ENCODE data around the gene DEGS2.

The DEGS2 gene

DNA sequence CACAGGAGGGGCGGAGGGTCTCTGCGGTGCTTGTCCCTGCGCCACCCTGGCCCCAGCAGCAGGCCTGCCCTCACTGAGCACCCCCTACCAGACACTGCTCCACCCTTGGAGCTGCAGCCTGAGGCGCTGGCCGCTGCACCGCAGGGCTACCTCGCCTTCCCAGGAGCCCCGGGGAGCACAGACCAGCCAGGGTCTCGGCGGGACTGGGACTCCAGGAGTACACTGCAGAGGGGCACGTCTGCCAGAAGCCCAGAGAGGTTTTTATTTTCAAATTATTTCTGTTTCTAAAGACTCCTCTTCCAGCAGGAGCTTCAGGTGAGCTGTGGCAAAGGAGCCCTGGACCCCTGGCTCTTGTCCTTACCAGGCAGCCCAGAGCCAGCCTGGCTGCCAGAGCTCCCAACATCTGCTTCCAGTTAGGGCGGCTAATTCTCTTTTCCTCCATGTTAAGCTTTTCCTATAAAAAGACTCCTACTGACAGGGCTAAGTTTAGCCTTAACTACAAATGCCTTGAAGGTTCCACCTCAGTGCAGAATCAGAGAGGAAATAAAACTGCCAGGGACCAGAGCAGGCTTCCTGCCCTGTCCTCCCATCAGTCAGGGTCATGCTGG is 26.4 kb downstream of the DEGS2 start:
- no peak for DNase-seq

GRCh38 chr14:100132161-100132902 is 27.1 kb downstream of the DEGS2 start:
- peak in 1 of 51 donors; percentile 42 for DNase-seq

- DNase-seq = peak in 1 of 51 donors; percentile 34
Observed at GRCh38 chr14:100131181-100131580, 28.3 kb downstream of the DEGS2 start.

DNA sequence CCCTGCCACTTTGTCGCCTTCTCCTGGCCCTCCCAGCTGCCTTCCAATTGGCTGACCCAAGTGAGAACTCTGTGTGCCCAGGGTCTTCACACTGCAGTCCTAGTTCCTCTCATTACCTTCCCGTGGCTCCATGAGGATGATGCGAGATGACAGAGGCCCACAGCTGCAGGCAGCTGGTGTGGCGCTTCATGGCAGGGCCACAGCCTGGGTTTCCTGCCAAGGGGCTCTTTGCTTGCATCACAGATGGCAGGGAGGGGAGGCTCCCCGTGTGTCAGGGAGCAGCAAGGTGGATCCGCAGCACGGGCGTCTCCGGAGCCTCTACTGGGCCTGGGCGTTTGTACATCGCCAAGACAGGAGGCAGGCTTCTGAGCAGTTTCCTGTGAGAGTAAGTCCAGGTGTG is 28.9 kb downstream of the DEGS2 start:
- DNase-seq = no peak

GRCh38 chr14:100129161-100129589 is 30.3 kb downstream of the DEGS2 start:
- no peak for DNase-seq

DNA sequence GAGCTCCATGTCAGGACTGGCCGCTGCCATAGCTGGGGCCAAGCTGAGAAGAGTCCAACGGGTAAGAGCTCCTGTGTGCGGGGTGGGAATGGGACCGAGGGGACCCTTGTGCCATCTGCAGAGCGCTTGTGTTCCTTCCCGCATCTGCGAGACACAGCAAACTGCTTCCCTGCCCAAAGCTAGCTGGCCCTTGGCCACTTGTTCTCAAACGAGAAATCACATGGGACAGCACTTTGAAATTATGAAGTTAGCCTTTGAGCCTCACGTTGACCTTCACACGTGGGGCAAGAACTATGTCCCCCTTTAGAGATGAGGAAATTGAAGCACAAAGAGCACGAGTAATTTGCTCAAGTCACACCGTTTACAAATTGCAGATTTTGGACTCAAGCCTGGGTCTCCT is 30.8 kb downstream of the DEGS2 start:
- DNase-seq = no peak

GRCh38 chr14:100127853-100128455 is 31.5 kb downstream of the DEGS2 start:
- no peak for DNase-seq

DNA sequence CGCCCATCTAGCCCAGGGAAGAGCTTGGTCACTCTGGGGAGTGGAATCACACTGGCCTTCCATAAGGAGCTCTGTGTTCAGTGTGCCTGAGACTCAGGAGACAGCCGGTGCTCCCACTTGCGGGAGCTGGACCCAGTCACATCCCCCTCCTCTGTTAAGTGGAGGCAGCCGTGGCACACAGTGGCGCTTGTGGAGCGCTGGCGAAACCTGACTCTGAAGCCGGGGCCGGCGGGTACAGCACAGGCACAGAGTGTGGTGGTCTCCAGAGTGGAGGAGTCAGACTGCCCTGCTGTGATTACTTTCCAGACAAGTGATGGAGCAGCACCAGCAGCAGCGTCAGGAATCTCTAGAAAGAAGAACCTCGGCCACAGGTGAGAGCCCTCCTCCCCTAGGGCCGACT is 33.0 kb downstream of the DEGS2 start:
- no peak for DNase-seq

- no peak for DNase-seq
Observed at GRCh38 chr14:100124551-100125088, 34.8 kb downstream of the DEGS2 start.

- no peak for DNase-seq
Observed at GRCh38 chr14:100123618-100124017, 35.8 kb downstream of the DEGS2 start.

GRCh38 chr14:100122481-100123223 is 36.8 kb downstream of the DEGS2 start:
- DNase-seq = no peak

DNA sequence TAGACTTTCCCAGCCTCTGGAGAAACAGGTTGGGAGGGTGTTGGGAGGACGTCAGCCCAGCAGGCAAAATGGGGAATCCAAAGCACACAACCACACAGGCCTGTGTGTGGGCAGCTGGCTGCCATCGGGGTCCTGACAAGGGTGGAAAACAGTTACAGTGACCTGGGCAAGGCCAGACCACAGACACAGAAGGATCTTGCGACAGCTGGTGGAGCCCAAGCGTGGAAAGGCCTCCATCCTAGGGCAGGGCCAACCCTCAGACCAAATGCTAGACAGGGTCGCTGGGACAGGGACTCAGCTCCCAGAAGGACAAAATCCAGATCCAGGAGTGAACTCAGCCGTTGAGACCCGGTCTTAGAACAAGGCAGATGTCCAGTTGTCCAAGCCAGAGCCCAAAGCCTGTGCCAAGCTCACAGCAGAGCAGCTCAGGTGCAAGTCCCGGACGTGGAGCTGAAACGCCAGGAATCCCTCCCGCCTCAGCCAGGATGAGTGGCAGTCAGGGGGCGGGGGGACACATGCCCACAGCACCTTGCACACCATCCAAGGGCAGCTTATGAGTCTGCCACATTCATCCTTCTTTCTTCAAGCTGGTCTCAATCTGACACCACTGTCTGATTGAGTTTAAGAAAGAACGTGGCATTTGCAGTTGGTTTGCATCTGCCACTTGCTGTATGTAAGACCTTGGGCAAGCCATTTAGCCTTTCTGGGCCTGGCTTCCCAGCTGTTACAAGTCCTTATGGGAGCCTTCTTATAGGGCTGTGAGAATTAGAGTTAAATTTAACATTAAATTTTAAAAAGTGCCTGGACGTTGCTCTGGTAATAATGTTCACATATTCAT is 37.6 kb downstream of the DEGS2 start:
- DNase-seq = no peak

DNA sequence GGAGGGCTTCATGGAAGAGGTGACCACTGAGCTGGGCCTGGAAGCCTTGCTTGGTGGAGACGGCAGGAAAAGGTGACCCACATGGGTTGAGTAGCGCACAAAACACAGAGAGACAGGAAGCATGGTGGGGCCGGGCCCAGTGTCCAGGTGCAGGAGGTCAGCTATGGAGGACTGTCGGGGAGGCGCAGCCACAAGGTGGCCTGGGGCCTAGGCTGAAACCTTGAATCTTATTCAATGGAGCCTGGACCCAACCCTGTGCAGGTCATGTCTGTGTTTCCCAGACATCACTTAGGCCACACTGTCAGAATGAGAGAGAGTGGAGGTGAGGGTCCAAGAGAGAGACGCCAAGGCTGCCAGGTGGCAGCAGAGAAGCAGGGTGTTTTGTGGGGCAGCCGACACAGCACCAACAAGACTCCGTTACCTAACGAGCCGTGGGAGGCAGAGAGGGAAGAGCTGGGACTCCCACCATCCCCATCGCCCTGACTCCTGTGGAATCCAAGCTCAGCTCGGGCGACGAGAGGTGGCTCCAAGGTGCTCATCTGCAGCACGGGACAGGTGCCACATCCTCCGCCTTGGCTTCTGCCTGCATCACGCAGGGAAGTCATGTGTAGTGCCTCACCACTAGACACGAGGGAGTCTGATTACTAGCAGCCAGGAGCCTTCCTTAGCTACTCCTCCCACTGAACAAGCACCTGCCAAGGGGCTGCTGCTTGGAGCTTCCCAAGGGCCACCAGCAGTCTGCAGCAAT is 38.7 kb downstream of the DEGS2 start:
- DNase-seq = peak in 2 of 51 donors; percentile 24 to 41

GRCh38 chr14:100119251-100119650 is 40.2 kb downstream of the DEGS2 start:
- no peak for DNase-seq

DNA sequence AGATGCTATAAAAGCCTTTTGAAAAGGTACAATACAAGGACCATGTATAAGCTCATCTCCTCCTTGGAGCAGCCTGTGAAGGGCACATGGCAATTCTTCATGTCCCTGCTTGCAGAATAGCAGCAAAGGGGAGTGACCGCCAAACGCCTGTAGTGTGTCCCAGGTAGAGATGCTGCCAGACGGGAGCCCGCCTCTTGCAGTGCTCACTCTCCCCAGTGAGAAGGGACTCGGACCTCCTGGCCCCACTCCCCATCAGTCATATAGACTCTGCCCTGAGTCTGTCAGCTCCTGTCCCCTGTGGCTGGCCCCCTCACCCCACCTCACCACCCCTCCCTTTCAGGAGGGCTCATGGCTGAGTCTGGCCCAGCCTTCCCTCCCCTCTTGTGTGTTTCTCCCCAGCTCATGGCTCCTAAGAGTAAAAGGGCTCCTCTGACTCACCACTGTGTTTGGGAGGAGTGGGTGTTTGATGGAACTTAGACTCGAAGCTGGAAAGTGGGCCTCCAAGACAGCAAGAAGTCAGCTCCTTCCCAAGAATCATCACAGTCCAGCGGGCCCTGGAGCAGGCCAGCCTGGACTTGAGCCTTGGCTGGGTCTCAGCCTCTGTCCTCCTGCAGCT is 40.9 kb downstream of the DEGS2 start:
- no peak for DNase-seq

- no peak for DNase-seq
Observed at GRCh38 chr14:100117633-100118395, 41.6 kb downstream of the DEGS2 start.

DNA sequence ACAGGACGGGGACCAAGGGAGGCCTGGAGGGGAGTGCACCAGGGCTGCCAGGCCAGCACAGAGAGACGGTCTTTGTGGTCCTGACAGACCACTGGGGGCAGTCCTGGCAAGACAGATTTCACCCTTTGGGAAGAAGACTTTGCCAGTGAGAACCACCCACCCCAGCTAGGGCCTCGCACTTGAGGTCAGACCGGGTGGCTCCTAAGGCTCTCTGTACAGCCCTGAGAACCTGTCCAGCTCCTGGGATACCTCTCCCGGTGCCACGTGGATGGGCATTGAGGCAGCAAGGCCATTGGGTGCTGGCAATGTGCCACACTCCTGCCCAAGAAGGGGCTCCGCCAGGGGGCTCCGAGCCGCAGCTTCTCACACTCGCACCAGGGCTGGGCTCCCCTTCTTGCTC is 42.4 kb downstream of the DEGS2 start:
- DNase-seq = no peak

- no peak for DNase-seq
Observed at GRCh38 chr14:100116134-100116533, 43.3 kb downstream of the DEGS2 start.

DNA sequence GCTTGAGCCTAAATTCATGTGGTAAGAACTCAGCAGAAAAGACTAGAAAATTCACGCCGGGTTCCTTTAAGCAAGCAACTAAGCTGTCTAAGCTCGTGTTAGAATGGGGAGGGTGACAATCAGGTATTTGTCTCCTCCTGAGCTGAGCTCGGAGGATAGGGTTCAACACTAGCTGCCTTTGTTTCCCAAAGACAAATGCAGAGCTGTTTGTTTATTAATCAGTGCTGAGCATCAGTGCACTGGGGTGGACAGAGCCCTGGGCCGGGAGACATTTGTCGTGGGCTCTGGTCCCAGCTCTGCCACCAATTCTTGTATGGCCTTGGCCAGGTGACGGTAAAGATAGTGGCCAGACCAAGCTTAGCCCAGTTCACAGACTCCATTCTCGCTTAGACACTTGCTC is 43.7 kb downstream of the DEGS2 start:
- DNase-seq = peak in 25 of 51 donors; percentile 14 to 74 (median 44)
